GM23338 (cell line): Measurements from ENCODE around the gene KCTD21.

Experiments used
- CREB1 ChIP-seq: fragments of 250-450 bp; sonication (Bioruptor Pico); IDR thresholded peaks from 2 replicates; pipeline ENCODE4 v1.5.0; 2020; ENCODE audit warnings: low read depth, mild to moderate bottlenecking, moderate library complexity
- CTCF ChIP-seq, 2 experiments: fragments of 200-600 bp in 1 of 2; sonication (generic) in 1 of 2; conservative IDR thresholded peaks; 2 replicates each; pipeline versions ENCODE4 v1.5.1 to v1.6.1; 2016 to 2017; ENCODE audit warnings: antibody characterized with exemption in 2 of 2, low read depth in 2 of 2, mild to moderate bottlenecking in 2 of 2, moderate library complexity in 1 of 2
- ETS1 ChIP-seq: IDR thresholded peaks from 2 replicates; pipeline ENCODE4 v1.6.1; 2016; ENCODE audit warnings: antibody characterized with exemption
- EZH2 ChIP-seq: fragments of 200-600 bp; sonication (generic); IDR thresholded peaks from one replicate; pipeline ENCODE4 v1.8.0; 2017; ENCODE audit warnings: antibody characterized with exemption, mild to moderate bottlenecking, low read depth; ENCODE audit not compliant: unreplicated experiment
- NANOG ChIP-seq: IDR thresholded peaks from 2 replicates; pipeline ENCODE4 v1.6.1; 2016; ENCODE audit warnings: antibody characterized with exemption, borderline replicate concordance
- STAT1 ChIP-seq: IDR thresholded peaks from one replicate; pipeline ENCODE4 v1.6.1; 2016; ENCODE audit warnings: antibody characterized with exemption; ENCODE audit not compliant: unreplicated experiment
- TF ChIP-seq, protein P1 (sequence below): IDR thresholded peaks from one replicate; pipeline ENCODE4 v1.6.1; 2018; ENCODE audit warnings: antibody characterized with exemption; ENCODE audit not compliant: unreplicated experiment

GRCh38 chr11:78216571-78217287 is 28.3 kb upstream of the KCTD21 start:
- TF ChIP-seq CTCF (conservative IDR thresholded peaks at IDR 0.05; ENCODE audit: low read depth in 2 of 2) = no peak
- TF ChIP-seq STAT1 = no peak
- TF ChIP-seq, protein P1, sequence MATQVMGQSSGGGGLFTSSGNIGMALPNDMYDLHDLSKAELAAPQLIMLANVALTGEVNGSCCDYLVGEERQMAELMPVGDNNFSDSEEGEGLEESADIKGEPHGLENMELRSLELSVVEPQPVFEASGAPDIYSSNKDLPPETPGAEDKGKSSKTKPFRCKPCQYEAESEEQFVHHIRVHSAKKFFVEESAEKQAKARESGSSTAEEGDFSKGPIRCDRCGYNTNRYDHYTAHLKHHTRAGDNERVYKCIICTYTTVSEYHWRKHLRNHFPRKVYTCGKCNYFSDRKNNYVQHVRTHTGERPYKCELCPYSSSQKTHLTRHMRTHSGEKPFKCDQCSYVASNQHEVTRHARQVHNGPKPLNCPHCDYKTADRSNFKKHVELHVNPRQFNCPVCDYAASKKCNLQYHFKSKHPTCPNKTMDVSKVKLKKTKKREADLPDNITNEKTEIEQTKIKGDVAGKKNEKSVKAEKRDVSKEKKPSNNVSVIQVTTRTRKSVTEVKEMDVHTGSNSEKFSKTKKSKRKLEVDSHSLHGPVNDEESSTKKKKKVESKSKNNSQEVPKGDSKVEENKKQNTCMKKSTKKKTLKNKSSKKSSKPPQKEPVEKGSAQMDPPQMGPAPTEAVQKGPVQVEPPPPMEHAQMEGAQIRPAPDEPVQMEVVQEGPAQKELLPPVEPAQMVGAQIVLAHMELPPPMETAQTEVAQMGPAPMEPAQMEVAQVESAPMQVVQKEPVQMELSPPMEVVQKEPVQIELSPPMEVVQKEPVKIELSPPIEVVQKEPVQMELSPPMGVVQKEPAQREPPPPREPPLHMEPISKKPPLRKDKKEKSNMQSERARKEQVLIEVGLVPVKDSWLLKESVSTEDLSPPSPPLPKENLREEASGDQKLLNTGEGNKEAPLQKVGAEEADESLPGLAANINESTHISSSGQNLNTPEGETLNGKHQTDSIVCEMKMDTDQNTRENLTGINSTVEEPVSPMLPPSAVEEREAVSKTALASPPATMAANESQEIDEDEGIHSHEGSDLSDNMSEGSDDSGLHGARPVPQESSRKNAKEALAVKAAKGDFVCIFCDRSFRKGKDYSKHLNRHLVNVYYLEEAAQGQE = no peak
- no peak for TF ChIP-seq NANOG
- TF ChIP-seq EZH2 = no peak
- no peak for TF ChIP-seq ETS1
- TF ChIP-seq CREB1 (CRISPR knock-in tag) = no peak
